Measurements from ENCODE around the gene RAB6D. TPM values are rescaled to one million over a fixed set of nuclear protein-coding genes. Genes with fewer than 3 reads are reported as not detected.
"Not testable (repeated sequence)": the region's sequence is repeated elsewhere in the genome, so short reads cannot be mapped to it uniquely, and the experiment has no call there.

RAB6D gene
- total RNA-seq, 1 donor from 2014 or later, result not detected

DNA sequence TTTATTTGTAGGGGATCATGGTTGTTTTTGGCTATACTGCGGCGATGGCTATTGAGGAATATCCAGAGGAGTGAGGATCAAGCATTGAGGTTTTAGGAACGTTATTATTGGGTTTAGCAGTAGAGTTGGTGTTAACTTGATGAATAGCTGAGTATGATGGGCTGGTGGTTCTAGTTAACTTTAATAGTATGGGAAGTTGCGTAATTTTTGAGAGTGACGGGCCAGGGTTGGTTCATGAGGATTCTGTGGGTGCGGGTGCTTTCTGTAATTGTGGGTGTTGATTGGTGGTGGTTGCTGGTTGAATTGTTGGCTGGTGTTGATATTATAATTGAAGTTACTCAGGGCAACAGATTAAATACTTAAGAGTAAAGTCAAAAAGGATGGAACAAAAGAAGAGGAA lies 6.0 kb upstream of the RAB6D start:
- intact Hi-C loops (cut with micrococcal nuclease), result no loop called here
- no peak overlapping the region for H3K4me3 Mint-ChIP-seq
- H3K9me3 Mint-ChIP-seq, result no peaks in the 10 kb centered on the region
- ATAC-seq (ENCODE audit: low read depth), result no peak
- CTCF ChIA-PET, result no interaction called here
- no peak for TF ChIP-seq CTCF (IDR thresholded peaks at IDR 0.05)
- no peak overlapping the region for H3K27ac Mint-ChIP-seq
- H3K4me1 Mint-ChIP-seq, result no peaks in the 10 kb centered on the region
- POLR2A ChIA-PET, result no interaction called here
- DNase-seq, result no peak
- H3K36me3 Mint-ChIP-seq (ENCODE audit: low read depth), result no peaks in the 10 kb centered on the region
- H3K27me3 Mint-ChIP-seq, result peaks cover 15% of the 10 kb centered on the region

- POLR2A ChIA-PET; CTCF ChIA-PET; H3K27ac Mint-ChIP-seq; H3K4me3 Mint-ChIP-seq; intact Hi-C loops (cut with micrococcal nuclease); ATAC-seq (ENCODE audit: low read depth); H3K9me3 Mint-ChIP-seq; DNase-seq; H3K4me1 Mint-ChIP-seq; H3K36me3 Mint-ChIP-seq (ENCODE audit: low read depth): not testable (repeated sequence)
- H3K27me3 Mint-ChIP-seq, result peaks cover 22% of the 10 kb centered on the region
Measured at GRCh38 chr2:131368493-131369066, 4.6 kb upstream of the RAB6D start.

- TF ChIP-seq CTCF (IDR thresholded peaks at IDR 0.05), result no peak
- intact Hi-C loops (cut with micrococcal nuclease), result no loop called here
Measured at GRCh38 chr2:131367352-131367751, 3.4 kb upstream of the RAB6D start.

DNA sequence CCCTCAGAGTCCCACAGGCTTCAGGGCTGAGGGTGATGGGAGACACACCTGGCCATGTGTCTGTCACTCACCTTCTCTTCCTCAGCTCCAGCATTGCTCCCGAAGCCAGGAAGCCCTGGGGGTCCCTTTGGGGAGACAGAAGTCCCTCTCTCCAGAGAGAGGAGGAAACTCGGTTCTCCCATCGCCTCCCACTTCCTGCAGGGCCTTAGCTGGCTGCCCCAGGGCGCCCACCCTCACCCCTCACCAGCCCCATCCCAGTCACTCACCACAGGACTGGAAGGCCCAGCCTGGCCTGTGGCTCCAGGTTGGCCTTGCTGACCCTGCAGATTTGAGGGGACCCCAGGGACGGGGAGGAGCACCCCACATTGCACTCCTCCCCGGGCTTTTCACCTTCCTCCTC lies 2.7 kb upstream of the RAB6D start:
- Mint-ChIP-seq H3K27me3 (peaks cover 23% of the 10 kb centered on the region), H3K4me1 (peaks cover 7% of the 10 kb centered on the region), H3K4me3 (no peak overlapping the region), H3K36me3 (ENCODE audit: low read depth) (no peaks in the 10 kb centered on the region), H3K9me3 (no peaks in the 10 kb centered on the region), H3K27ac (no peak overlapping the region)
- CTCF ChIA-PET, result no interaction called here
- POLR2A ChIA-PET, result no interaction called here
- DNase-seq, result no peak
- intact Hi-C loops (cut with micrococcal nuclease), result no loop called here
- TF ChIP-seq CTCF (IDR thresholded peaks at IDR 0.05), result no peak
- ATAC-seq (ENCODE audit: low read depth), result no peak

More at GRCh38 chr2:131367352-131367751, 3.4 kb upstream of the RAB6D start:
- peaks cover 20% of the 10 kb centered on the region for H3K27me3 Mint-ChIP-seq
- ChIA-PET POLR2A (no interaction called here), CTCF (no interaction called here)
- H3K9me3 Mint-ChIP-seq, result no peaks in the 10 kb centered on the region
- H3K36me3 Mint-ChIP-seq (ENCODE audit: low read depth), result no peaks in the 10 kb centered on the region
- H3K4me1 Mint-ChIP-seq, result peaks cover 7% of the 10 kb centered on the region
- DNase-seq, result no peak
- no peak overlapping the region for H3K4me3 Mint-ChIP-seq
- no peak overlapping the region for H3K27ac Mint-ChIP-seq
- no peak for ATAC-seq (ENCODE audit: low read depth)

DNA sequence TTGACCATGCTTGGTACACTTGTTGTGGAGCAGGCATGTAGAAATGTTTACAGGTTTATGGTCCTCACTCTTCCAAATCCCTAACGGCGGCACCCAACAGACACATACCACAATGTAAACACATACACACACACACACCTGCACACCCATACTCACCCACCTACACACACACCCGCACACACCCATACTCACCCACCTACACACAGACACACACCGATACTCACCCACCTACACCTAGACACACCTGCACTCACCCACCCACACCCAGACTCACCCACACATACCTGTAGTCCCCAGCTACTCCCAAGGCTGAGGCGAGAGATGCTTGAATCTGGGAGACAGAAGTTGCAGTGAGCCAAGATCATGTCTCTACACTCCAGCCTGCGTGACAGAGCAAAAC lies 1.5 kb upstream of the RAB6D start:
- ATAC-seq (ENCODE audit: low read depth) (no peak), DNase-seq (no peak)
- Mint-ChIP-seq H3K4me1 (peaks cover 7% of the 10 kb centered on the region), H3K27ac (no peak overlapping the region), H3K36me3 (ENCODE audit: low read depth) (no peaks in the 10 kb centered on the region), H3K4me3 (no peak overlapping the region), H3K9me3 (no peaks in the 10 kb centered on the region), H3K27me3 (peaks cover 23% of the 10 kb centered on the region)
- TF ChIP-seq CTCF (IDR thresholded peaks at IDR 0.05), result no peak
- POLR2A ChIA-PET, result no interaction called here
- intact Hi-C loops (cut with micrococcal nuclease), result no loop called here
- CTCF ChIA-PET, result no interaction called here

DNA sequence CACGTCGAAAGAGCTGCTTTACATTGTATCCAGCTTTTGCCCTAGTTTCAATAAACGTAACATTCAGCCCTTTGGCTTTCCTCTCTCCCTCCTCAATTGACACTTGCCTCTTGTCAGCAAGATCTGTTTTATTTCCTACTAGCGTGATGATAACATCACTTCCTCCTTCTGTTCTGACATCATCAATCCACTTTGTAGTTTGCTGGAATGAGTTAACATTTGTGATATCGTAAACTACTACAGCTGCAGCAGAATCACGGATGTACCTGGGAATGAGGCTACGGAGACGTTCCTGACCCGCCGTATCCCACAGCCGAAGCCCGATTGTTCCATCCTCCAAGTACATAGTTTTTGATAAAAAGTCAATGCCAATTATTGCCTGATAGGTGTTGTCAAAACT lies 755 bp downstream of the RAB6D start:
- H3K4me1 Mint-ChIP-seq; H3K4me3 Mint-ChIP-seq; ATAC-seq (ENCODE audit: low read depth); H3K9me3 Mint-ChIP-seq; H3K27ac Mint-ChIP-seq; POLR2A ChIA-PET; CTCF ChIA-PET; DNase-seq; H3K36me3 Mint-ChIP-seq (ENCODE audit: low read depth); intact Hi-C loops (cut with micrococcal nuclease): not testable (repeated sequence)
- peaks cover 27% of the 10 kb centered on the region for H3K27me3 Mint-ChIP-seq

- H3K4me3 Mint-ChIP-seq; H3K9me3 Mint-ChIP-seq; POLR2A ChIA-PET; intact Hi-C loops (cut with micrococcal nuclease); DNase-seq; H3K36me3 Mint-ChIP-seq (ENCODE audit: low read depth); ATAC-seq (ENCODE audit: low read depth); CTCF ChIA-PET; H3K27ac Mint-ChIP-seq; H3K4me1 Mint-ChIP-seq: not testable (repeated sequence)
- H3K27me3 Mint-ChIP-seq, result peaks cover 23% of the 10 kb centered on the region
Measured at GRCh38 chr2:131361773-131362172, 2.2 kb downstream of the RAB6D start.

- POLR2A ChIA-PET; intact Hi-C loops (cut with micrococcal nuclease); H3K4me1 Mint-ChIP-seq; H3K4me3 Mint-ChIP-seq; H3K27ac Mint-ChIP-seq; H3K9me3 Mint-ChIP-seq; H3K36me3 Mint-ChIP-seq (ENCODE audit: low read depth); ATAC-seq (ENCODE audit: low read depth); CTCF ChIA-PET; DNase-seq: not testable (repeated sequence)
- peaks cover 15% of the 10 kb centered on the region for H3K27me3 Mint-ChIP-seq
Measured at GRCh38 chr2:131353167-131353697, 10.7 kb downstream of the RAB6D start.
